HT-29 (cell line): ENCODE results near the gene KIAA2012. TPM values are rescaled to one million over a fixed set of nuclear protein-coding genes. Genes with fewer than 3 reads are reported as not detected.

Experiments
- DNase-seq: peaks from one replicate; pipeline ENCODE4 v3.0.0-alpha.2; 2015; ENCODE audit warnings: low spot score
- total RNA-seq: library from RNA; depleted of rRNA; stranded (reverse); fragments of >200 nt; shearing (Covaris generic); gene quantifications from 2 replicates; pipeline ENCODE4 v1.2.3, GENCODE V29; 2014

Gene KIAA2012
- total RNA-seq, 1 experiment from 2014 or later, result 0.05 TPM

DNA sequence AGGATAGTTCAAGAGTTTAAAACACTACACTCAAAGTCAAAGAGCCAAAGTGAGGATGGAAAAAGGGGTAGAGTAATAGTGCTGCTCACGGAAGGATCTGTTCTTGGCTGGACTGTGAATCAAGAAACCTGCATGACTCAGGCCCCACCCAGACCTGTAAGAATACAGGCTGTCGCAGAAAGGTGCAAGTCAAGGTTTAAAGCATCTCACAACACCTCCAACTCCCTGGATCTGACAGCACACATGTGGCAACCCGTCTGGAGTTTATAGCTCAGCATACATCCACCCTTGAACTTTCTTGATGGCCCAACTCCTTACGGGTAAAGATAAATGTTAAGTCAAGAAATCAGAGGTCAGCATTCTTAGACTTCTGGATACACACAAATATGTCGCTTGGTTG lies 6.3 kb downstream of the KIAA2012 start:
- no peak for DNase-seq

DNA sequence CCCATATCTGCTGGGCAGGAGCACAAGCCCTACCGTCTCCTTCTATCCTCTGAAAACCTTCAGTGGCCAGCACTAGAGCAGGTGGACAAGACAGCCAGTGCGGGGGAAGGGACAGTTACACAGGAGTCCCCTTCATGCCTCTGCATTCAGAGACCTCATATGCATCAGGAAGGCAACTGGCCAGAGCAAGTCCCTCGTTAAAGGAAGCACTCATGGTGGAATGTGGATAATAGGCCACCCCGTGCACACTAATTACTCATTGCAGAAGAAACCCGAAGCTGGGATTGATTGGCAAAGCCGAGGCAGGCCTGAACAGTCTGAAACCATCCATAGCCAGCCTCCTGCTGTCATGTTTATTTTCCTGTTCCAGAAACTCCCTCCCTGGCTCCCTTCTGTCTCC lies 11.2 kb downstream of the KIAA2012 start:
- DNase-seq, result no peak

GRCh38 chr2:202088777-202089176 lies 15.7 kb downstream of the KIAA2012 start:
- no peak for DNase-seq

GRCh38 chr2:202090530-202090929 lies 17.5 kb downstream of the KIAA2012 start:
- no peak for DNase-seq

DNA sequence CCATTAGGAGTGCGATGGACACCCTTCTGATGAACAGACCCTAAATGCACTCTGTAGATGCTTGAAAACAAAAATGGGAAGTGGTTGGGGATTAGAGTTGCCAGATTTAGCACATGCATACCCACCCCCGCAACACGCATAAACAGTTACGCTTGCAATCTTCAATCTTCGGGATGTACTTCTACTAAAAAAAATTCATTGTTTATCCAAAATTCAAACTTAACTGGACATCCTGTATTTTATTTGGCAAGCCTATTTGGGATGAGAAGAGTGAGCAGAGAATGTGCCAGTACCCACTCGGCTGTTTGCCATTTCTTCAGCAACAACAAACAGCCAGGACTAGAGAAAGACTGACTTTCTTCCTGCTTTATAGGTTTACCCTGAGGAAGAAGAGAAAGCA lies 18.4 kb downstream of the KIAA2012 start:
- DNase-seq, result no peak

GRCh38 chr2:202094426-202094986 lies 21.5 kb downstream of the KIAA2012 start:
- DNase-seq, result no peak

DNA sequence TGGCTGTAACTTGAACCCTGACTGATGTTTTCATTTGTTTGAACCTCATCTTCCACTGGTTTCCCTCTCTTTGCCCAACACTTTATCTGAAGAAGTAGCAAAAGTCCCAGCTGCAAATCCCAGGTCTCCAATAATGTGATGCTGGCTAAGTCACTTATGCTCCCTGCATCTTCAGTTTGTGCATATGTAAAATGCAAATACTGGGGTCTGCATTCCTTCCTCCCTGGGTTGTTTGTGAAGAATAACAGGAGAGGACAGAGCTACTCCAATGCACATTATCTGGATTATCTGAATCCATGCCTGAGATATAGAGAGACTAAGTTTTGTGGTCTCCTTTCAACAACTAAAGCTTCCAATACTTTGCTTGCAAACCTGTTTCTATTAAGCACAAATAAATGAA lies 22.2 kb downstream of the KIAA2012 start:
- DNase-seq, result no peak

GRCh38 chr2:202096736-202097135 lies 23.7 kb downstream of the KIAA2012 start:
- no peak for DNase-seq

GRCh38 chr2:202098291-202098690 lies 25.2 kb downstream of the KIAA2012 start:
- no peak for DNase-seq

- peak; percentile 43 for DNase-seq
These were observed 26.5 kb downstream of the KIAA2012 start for GRCh38 chr2:202099515-202099914.

GRCh38 chr2:202100176-202100575 lies 27.1 kb downstream of the KIAA2012 start:
- no peak for DNase-seq

DNA sequence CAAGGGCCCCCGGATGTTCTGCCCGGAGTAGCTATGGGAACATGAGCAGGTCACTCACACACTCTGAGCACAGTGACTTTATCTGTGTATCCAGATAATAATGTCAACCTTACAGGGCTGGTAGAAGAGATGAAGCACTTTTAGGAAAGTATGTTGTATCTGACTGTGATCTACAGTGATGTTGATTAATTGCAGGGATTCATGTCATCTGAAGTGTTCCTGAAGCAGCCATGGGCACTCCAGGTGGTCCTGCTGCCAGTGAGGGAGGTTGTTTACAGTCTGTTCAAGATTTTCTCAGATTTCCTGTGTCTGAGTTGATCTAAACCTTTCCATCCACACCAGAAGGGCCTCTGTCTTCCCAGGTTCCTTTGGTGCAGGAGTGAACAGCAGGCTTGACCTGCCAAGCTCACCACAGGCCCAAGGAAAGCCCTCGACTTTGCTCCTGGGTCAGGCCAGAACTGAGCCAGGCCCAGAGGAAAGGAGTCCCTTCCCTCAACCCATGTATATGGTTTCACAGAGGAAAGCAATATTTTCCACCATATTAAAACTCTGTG lies 28.0 kb downstream of the KIAA2012 start:
- no peak for DNase-seq

- no peak for DNase-seq
These were observed 29.5 kb downstream of the KIAA2012 start for GRCh38 chr2:202102425-202103000.

- DNase-seq, result peak; percentile 53
These were observed 31.3 kb downstream of the KIAA2012 start for GRCh38 chr2:202104286-202104870.

DNA sequence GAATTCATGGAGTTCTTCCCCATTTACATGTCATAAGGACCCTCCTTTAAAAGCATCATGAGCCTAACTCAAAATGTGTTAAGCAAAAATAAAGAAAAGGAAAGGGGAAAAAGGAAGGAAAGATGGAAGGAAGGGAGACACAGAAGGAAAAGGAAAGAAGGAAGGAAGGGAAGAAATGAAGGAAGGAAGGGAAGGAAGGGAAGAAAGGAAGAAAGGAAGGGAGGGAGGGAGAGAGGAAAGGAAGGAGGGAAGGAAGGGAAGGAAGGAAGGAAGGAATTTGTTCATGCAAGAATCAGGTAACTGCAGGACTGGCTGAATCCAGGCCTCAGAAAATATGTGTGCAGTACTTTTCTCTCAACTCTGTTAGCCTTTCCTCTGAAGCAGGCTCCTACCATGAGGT lies 32.0 kb downstream of the KIAA2012 start:
- no peak for DNase-seq

- DNase-seq, result no peak
These were observed 35.3 kb downstream of the KIAA2012 start for GRCh38 chr2:202108345-202108744.

GRCh38 chr2:202109139-202109736 lies 36.2 kb downstream of the KIAA2012 start:
- no peak for DNase-seq

DNA sequence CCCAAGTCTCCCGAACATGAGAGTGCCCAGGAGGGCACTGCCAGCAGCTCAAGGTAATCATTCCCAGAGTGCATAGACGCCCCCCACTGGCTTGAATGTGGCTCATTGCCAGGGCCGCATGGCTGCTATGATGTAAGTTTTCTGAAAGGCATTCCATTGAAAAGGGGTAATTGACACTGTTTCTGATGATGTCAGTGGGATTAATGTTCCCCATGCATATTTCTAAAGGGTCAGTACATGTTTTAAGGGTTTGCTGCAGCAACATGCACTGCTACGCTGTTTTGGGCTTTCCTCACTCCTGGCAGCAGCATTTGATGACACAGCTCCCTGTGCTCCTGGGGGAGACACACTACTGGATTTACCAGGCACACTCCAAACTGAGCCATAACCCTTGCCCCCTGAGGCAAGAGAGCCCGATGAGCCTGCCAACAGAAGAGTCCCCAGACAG lies 36.7 kb downstream of the KIAA2012 start:
- no peak for DNase-seq

GRCh38 chr2:202110491-202110890 lies 37.4 kb downstream of the KIAA2012 start:
- DNase-seq, result no peak

DNA sequence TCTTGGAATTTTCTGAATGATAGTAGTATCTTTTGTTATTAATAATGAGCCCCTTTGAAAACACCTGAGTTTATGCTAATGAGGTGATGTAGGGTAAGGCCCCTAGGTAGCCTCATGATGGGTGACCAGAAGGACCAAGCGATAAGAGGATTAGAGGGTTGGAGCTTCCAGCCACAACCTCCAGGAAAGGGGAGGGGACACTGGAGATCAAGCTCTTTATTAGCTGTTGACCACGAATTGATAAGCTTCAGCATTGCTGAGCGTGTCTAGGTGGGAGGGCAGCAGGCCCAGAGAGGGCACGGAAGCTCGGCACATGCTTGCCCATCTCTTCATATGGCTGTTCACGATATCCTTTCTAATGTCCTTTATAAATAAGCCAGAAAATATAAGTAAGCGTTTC lies 39.0 kb downstream of the KIAA2012 start:
- DNase-seq, result no peak

- no peak for DNase-seq
These were observed 40.6 kb downstream of the KIAA2012 start for GRCh38 chr2:202113571-202114142.

DNA sequence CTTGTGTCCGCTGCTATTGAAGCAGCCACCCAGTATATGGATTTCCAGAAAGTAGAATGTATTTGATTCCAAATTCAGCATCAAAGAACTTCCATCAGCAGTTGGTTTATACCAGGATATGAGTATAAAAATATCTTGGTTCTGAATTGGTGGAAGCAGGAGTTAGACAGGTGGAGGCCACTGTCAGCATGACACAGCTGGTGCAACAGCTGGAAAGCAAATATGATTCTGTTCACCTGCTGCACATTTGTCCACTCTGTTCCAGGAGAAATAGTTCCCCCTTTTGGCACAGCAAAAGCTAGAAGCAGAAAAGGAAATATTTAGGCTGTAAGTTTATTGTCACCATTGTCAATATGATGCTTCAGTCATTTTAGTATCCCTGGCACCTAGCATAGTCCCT lies 41.2 kb downstream of the KIAA2012 start:
- no peak for DNase-seq
